HEK293 (cell line): ENCODE measurements around the gene RNF41.
A peak's percentile ranks its signal among the peaks of the same experiment; 100 is the strongest.

Experiments used
- BCL11A ChIP-seq: fragments of 450-650 bp; formaldehyde crosslinking; IDR thresholded peaks from 2 replicates; pipeline ENCODE4 v1.5.1; 2016; ENCODE audit warnings: low read depth, missing biosample characterization, missing genetic modification characterization
- BCL11B ChIP-seq: fragments of 450-650 bp; formaldehyde crosslinking; IDR thresholded peaks from 2 replicates; pipeline ENCODE4 v1.5.1; 2016; ENCODE audit warnings: low read depth, missing biosample characterization, missing genetic modification characterization
- HOXA7 ChIP-seq: sonication (generic); formaldehyde crosslinking; IDR thresholded peaks from 2 replicates; pipeline ENCODE4 v1.8.1; 2022; ENCODE audit warnings: missing genetic modification reagents, borderline replicate concordance
- IKZF3 ChIP-seq: fragments of 450-650 bp; IDR thresholded peaks from 2 replicates; pipeline ENCODE4 v1.5.0; 2018; ENCODE audit warnings: missing biosample characterization, mild to moderate bottlenecking, missing genetic modification characterization, moderate library complexity
- SP2 ChIP-seq: fragments of 450-650 bp; formaldehyde crosslinking; IDR thresholded peaks from 2 replicates; pipeline ENCODE4 v1.5.1; 2016; ENCODE audit warnings: missing biosample characterization, missing genetic modification characterization
- WT1 ChIP-seq: fragments of 450-650 bp; formaldehyde crosslinking; IDR thresholded peaks from 2 replicates; pipeline ENCODE4 v1.5.1; 2016; ENCODE audit warnings: missing biosample characterization, missing genetic modification characterization
- ZBTB48 ChIP-seq: fragments of 450-650 bp; formaldehyde crosslinking; IDR thresholded peaks from 2 replicates; pipeline ENCODE4 v1.5.1; 2016; ENCODE audit warnings: missing biosample characterization, missing genetic modification characterization
- ZBTB7A ChIP-seq: fragments of 450-650 bp; formaldehyde crosslinking; IDR thresholded peaks from 2 replicates; pipeline ENCODE4 v1.5.1; 2016; ENCODE audit warnings: low read depth, missing biosample characterization, missing genetic modification characterization
- ZBTB8A ChIP-seq: fragments of 450-650 bp; formaldehyde crosslinking; IDR thresholded peaks from 2 replicates; pipeline ENCODE4 v1.5.1; 2016; ENCODE audit warnings: missing biosample characterization, missing genetic modification characterization
- ZFP3 ChIP-seq: fragments of 450-650 bp; formaldehyde crosslinking; IDR thresholded peaks from 2 replicates; pipeline ENCODE4 v1.5.1; 2016; ENCODE audit warnings: low read depth, missing biosample characterization, missing genetic modification characterization
- ZFP41 ChIP-seq: fragments of 450-650 bp; formaldehyde crosslinking; IDR thresholded peaks from 2 replicates; pipeline ENCODE4 v1.5.1; 2016; ENCODE audit warnings: missing biosample characterization, missing genetic modification characterization, borderline replicate concordance
- ZNF2 ChIP-seq: fragments of 450-650 bp; formaldehyde crosslinking; IDR thresholded peaks from 2 replicates; pipeline ENCODE4 v1.5.1; 2016; ENCODE audit warnings: missing biosample characterization, missing genetic modification characterization
- ZNF214 ChIP-seq: fragments of 450-650 bp; formaldehyde crosslinking; IDR thresholded peaks from 2 replicates; pipeline ENCODE4 v1.5.1; 2017; ENCODE audit warnings: missing biosample characterization, mild to moderate bottlenecking, missing genetic modification characterization, borderline replicate concordance
- ZNF324 ChIP-seq: fragments of 450-650 bp; formaldehyde crosslinking; IDR thresholded peaks from 2 replicates; pipeline ENCODE4 v1.5.1; 2016; ENCODE audit warnings: missing biosample characterization, missing genetic modification characterization
- ZNF391 ChIP-seq: fragments of 450-650 bp; formaldehyde crosslinking; IDR thresholded peaks from 2 replicates; pipeline ENCODE4 v1.5.1; 2016; ENCODE audit warnings: low read depth, missing biosample characterization, missing genetic modification characterization, borderline replicate concordance
- ZNF624 ChIP-seq: fragments of 450-650 bp; formaldehyde crosslinking; IDR thresholded peaks from 2 replicates; pipeline ENCODE4 v1.5.1; 2017; ENCODE audit warnings: missing biosample characterization, missing genetic modification characterization
- ZSCAN23 ChIP-seq: fragments of 450-650 bp; formaldehyde crosslinking; IDR thresholded peaks from 2 replicates; pipeline ENCODE4 v1.5.1; 2016; ENCODE audit warnings: missing biosample characterization, missing genetic modification characterization
- TF ChIP-seq, protein P1 (sequence below): fragments of 450-650 bp; formaldehyde crosslinking; conservative IDR thresholded peaks from 2 replicates; pipeline ENCODE4 v1.5.1; 2016; ENCODE audit warnings: low read depth, missing biosample characterization, missing genetic modification characterization
- TF ChIP-seq, protein P2 (sequence below): fragments of 450-650 bp; formaldehyde crosslinking; IDR thresholded peaks from 2 replicates; pipeline ENCODE4 v1.5.1; 2016; ENCODE audit warnings: missing biosample characterization, missing genetic modification characterization
- TF ChIP-seq, protein P3 (sequence below): fragments of 450-650 bp; formaldehyde crosslinking; IDR thresholded peaks from 2 replicates; pipeline ENCODE4 v1.5.1; 2016; ENCODE audit warnings: missing biosample characterization, missing genetic modification characterization
- TF ChIP-seq, protein P4 (sequence below): fragments of 450-650 bp; formaldehyde crosslinking; IDR thresholded peaks from 2 replicates; pipeline ENCODE4 v1.5.1; 2016; ENCODE audit warnings: missing biosample characterization, missing genetic modification characterization
- TF ChIP-seq, protein P5 (sequence below): fragments of 450-650 bp; formaldehyde crosslinking; IDR thresholded peaks from 2 replicates; pipeline ENCODE4 v1.5.1; 2016; ENCODE audit warnings: missing biosample characterization, missing genetic modification characterization
- TF ChIP-seq, protein P6 (sequence below): fragments of 450-650 bp; formaldehyde crosslinking; IDR thresholded peaks from 2 replicates; pipeline ENCODE4 v1.5.1; 2016; ENCODE audit warnings: missing biosample characterization, missing genetic modification characterization

RNF41 gene

DNA sequence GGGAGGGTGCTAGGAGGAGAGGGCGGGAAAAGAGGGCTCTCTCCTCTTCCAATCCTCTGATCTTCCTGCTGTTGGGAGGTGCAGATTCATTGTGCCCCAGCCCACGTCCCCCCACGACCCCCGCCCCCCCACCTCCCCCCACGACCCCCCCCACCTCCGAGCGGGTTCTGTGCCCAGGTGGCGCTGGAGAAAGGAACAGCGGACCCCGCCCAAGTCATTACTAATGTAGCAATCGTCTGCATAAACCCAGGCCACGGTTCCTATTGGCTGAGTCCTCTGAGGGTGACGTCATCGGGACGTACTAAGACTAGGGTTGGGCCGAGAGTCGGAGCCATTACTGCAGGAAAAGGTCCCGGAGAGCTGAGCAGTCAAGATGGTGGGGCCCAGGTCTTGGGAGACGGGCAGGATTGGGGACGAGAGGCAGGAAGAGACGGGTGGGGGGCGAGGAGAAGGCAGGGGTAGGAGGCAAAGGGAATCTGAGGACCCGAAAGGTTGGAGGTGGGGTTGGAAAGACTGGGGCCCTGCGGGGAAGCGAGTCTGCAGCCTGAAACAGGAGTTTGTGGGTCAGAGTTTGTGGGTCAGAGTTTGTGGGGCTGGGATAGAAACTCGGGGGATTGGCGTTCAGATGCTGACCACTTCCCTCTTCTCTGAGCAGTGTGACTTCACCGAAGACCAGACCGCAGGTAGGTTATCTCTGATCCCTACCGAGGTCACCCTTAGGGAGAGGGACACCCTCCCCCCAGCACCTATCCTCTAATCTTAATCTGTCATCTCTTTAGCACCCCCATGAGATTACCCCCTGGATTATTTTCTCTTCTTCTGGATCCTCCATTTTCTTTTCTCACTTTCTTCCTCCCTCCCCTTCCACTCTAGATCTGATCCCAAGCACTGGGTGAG lies 63.4 kb downstream of the RNF41 start, which contains the start of gene MYL6 (continued):
- TF ChIP-seq, protein P1, sequence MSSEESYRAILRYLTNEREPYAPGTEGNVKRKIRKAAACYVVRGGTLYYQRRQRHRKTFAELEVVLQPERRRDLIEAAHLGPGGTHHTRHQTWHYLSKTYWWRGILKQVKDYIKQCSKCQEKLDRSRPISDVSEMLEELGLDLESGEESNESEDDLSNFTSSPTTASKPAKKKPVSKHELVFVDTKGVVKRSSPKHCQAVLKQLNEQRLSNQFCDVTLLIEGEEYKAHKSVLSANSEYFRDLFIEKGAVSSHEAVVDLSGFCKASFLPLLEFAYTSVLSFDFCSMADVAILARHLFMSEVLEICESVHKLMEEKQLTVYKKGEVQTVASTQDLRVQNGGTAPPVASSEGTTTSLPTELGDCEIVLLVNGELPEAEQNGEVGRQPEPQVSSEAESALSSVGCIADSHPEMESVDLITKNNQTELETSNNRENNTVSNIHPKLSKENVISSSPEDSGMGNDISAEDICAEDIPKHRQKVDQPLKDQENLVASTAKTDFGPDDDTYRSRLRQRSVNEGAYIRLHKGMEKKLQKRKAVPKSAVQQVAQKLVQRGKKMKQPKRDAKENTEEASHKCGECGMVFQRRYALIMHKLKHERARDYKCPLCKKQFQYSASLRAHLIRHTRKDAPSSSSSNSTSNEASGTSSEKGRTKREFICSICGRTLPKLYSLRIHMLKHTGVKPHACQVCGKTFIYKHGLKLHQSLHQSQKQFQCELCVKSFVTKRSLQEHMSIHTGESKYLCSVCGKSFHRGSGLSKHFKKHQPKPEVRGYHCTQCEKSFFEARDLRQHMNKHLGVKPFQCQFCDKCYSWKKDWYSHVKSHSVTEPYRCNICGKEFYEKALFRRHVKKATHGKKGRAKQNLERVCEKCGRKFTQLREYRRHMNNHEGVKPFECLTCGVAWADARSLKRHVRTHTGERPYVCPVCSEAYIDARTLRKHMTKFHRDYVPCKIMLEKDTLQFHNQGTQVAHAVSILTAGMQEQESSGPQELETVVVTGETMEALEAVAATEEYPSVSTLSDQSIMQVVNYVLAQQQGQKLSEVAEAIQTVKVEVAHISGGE (tag by site-specific recombination), result peak; percentile 24; the same call in 1 of the 2 replicates
- TF ChIP-seq ZNF2 (tag by site-specific recombination), result peak; percentile 95; the same call in 1 of the 2 replicates
- no peak for TF ChIP-seq ZNF214 (tag by site-specific recombination)
- TF ChIP-seq ZFP3, result 0 out of 2 replicates have a peak, but pooled peaks have one; percentile 19
- TF ChIP-seq, protein P2, sequence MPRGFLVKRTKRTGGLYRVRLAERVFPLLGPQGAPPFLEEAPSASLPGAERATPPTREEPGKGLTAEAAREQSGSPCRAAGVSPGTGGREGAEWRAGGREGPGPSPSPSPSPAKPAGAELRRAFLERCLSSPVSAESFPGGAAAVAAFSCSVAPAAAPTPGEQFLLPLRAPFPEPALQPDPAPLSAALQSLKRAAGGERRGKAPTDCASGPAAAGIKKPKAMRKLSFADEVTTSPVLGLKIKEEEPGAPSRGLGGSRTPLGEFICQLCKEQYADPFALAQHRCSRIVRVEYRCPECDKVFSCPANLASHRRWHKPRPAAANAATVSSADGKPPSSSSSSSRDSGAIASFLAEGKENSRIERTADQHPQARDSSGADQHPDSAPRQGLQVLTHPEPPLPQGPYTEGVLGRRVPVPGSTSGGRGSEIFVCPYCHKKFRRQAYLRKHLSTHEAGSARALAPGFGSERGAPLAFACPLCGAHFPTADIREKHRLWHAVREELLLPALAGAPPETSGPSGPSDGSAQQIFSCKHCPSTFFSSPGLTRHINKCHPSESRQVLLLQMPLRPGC (tag by site-specific recombination), result peak; percentile 82
- TF ChIP-seq ZBTB7A, result peak; percentile 88
- peak; percentile 68 for TF ChIP-seq WT1 (tag by site-specific recombination)
- TF ChIP-seq ZBTB48 (tag by site-specific recombination), result peak; percentile 76
- peak; percentile 71 for TF ChIP-seq SP2
- TF ChIP-seq HOXA7 (CRISPR knock-in tag), result no peak
- peak; percentile 98 for TF ChIP-seq ZNF391 (tag by site-specific recombination)
- TF ChIP-seq, protein P3, sequence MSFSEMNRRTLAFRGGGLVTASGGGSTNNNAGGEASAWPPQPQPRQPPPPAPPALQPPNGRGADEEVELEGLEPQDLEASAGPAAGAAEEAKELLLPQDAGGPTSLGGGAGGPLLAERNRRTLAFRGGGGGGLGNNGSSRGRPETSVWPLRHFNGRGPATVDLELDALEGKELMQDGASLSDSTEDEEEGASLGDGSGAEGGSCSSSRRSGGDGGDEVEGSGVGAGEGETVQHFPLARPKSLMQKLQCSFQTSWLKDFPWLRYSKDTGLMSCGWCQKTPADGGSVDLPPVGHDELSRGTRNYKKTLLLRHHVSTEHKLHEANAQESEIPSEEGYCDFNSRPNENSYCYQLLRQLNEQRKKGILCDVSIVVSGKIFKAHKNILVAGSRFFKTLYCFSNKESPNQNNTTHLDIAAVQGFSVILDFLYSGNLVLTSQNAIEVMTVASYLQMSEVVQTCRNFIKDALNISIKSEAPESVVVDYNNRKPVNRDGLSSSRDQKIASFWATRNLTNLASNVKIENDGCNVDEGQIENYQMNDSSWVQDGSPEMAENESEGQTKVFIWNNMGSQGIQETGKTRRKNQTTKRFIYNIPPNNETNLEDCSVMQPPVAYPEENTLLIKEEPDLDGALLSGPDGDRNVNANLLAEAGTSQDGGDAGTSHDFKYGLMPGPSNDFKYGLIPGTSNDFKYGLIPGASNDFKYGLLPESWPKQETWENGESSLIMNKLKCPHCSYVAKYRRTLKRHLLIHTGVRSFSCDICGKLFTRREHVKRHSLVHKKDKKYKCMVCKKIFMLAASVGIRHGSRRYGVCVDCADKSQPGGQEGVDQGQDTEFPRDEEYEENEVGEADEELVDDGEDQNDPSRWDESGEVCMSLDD (tag by site-specific recombination), result peak; percentile 83
- TF ChIP-seq BCL11B, result peak; percentile 85
- TF ChIP-seq, protein P4, sequence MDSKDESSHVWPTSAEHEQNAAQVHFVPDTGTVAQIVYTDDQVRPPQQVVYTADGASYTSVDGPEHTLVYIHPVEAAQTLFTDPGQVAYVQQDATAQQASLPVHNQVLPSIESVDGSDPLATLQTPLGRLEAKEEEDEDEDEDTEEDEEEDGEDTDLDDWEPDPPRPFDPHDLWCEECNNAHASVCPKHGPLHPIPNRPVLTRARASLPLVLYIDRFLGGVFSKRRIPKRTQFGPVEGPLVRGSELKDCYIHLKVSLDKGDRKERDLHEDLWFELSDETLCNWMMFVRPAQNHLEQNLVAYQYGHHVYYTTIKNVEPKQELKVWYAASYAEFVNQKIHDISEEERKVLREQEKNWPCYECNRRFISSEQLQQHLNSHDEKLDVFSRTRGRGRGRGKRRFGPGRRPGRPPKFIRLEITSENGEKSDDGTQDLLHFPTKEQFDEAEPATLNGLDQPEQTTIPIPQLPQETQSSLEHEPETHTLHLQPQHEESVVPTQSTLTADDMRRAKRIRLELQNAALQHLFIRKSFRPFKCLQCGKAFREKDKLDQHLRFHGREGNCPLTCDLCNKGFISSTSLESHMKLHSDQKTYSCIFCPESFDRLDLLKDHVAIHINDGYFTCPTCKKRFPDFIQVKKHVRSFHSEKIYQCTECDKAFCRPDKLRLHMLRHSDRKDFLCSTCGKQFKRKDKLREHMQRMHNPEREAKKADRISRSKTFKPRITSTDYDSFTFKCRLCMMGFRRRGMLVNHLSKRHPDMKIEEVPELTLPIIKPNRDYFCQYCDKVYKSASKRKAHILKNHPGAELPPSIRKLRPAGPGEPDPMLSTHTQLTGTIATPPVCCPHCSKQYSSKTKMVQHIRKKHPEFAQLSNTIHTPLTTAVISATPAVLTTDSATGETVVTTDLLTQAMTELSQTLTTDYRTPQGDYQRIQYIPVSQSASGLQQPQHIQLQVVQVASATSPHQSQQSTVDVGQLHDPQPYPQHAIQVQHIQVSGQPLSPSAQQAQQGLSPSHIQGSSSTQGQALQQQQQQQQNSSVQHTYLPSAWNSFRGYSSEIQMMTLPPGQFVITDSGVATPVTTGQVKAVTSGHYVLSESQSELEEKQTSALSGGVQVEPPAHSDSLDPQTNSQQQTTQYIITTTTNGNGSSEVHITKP (tag by site-specific recombination), result peak; percentile 99
- TF ChIP-seq ZBTB8A, result peak; percentile 67
- peak; percentile 81 for TF ChIP-seq IKZF3 (tag by site-specific recombination)
- TF ChIP-seq BCL11A (tag by site-specific recombination), result peak; percentile 72; the same call in 1 of the 2 replicates
- TF ChIP-seq ZFP41 (tag by site-specific recombination), result 0 out of 2 replicates have a peak, but pooled peaks have one; percentile 66
- TF ChIP-seq ZSCAN23 (tag by site-specific recombination), result peak; percentile 82; the same call in 1 of the 2 replicates
- TF ChIP-seq, protein P5, sequence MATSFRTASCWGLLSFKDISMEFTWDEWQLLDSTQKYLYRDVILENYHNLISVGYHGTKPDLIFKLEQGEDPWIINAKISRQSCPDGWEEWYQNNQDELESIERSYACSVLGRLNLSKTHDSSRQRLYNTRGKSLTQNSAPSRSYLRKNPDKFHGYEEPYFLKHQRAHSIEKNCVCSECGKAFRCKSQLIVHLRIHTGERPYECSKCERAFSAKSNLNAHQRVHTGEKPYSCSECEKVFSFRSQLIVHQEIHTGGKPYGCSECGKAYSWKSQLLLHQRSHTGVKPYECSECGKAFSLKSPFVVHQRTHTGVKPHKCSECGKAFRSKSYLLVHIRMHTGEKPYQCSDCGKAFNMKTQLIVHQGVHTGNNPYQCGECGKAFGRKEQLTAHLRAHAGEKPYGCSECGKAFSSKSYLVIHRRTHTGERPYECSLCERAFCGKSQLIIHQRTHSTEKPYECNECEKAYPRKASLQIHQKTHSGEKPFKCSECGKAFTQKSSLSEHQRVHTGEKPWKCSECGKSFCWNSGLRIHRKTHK (tag by site-specific recombination), result 0 out of 2 replicates have a peak, but pooled peaks have one; percentile 6
- TF ChIP-seq ZNF324 (tag by site-specific recombination), result peak; percentile 91
- TF ChIP-seq, protein P6, sequence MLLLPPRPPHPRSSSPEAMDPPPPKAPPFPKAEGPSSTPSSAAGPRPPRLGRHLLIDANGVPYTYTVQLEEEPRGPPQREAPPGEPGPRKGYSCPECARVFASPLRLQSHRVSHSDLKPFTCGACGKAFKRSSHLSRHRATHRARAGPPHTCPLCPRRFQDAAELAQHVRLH (tag by site-specific recombination), result peak; percentile 85
- no peak for TF ChIP-seq ZNF624 (tag by site-specific recombination)
